Colonic mucosa (tissue), 4 donors: ENCODE measurements around the gene SLMAP. TPM values are rescaled to one million over a fixed set of nuclear protein-coding genes. Genes with fewer than 3 reads are reported as not detected.

Experiments used
- DNase-seq: peaks from one replicate; pipeline ENCODE4 v3.0.0-alpha.2; 2020
- H3K27ac ChIP-seq: fragments of 200-600 bp; one replicate; pipeline ENCODE4 v1.8.0; 2021
- H3K27me3 ChIP-seq: fragments of 200-600 bp; one replicate; pipeline ENCODE4 v1.8.0; 2021
- H3K36me3 ChIP-seq: fragments of 200-600 bp; one replicate; pipeline ENCODE4 v1.8.0; 2021
- H3K4me1 ChIP-seq: fragments of 200-600 bp; one replicate; pipeline ENCODE4 v1.8.0; 2021; ENCODE audit warnings: mild to moderate bottlenecking
- H3K4me3 ChIP-seq: fragments of 200-600 bp; one replicate; pipeline ENCODE4 v1.8.0; 2021
- H3K9ac ChIP-seq, 2 donors: one replicate each; pipeline ENCODE4 v1.7.0; 2013; ENCODE audit warnings: control low read depth in 2 of 2, low read depth in 2 of 2, low read length in 2 of 2
- H3K9me3 ChIP-seq: fragments of 200-600 bp; one replicate; pipeline ENCODE4 v1.8.0; 2021
- intact Hi-C: fragments of 100-400 bp; cut with DNase I; formaldehyde crosslinking; loops from one replicate; pipeline ENCODE4 v1.14.1; 2022
- total RNA-seq, 2 donors: library from RNA; stranded (reverse); fragmentation: NEBNext Ultra II Directional in 1 of 2; extraction: Animal tissue kit (Norgen Biotek cat#: 25700) in 1 of 2; gene quantifications; one replicate each; pipeline ENCODE4 v1.2.1, GENCODE V29; 2021
- TF ChIP-seq, protein P1 (sequence below): fragments of 200-600 bp; IDR thresholded peaks from one replicate; pipeline ENCODE4 v1.8.0; 2022; ENCODE audit warnings: antibody characterized with exemption, mild to moderate bottlenecking
- donor health status: healthy.
- donor health status: DM: no; HTN: no; CAD: no.
- donor health status: DM: no; HTN: no; CAD: no.

The SLMAP gene
- total RNA-seq, 2 donors from 2014 or later = 81.1 to 124 TPM

DNA sequence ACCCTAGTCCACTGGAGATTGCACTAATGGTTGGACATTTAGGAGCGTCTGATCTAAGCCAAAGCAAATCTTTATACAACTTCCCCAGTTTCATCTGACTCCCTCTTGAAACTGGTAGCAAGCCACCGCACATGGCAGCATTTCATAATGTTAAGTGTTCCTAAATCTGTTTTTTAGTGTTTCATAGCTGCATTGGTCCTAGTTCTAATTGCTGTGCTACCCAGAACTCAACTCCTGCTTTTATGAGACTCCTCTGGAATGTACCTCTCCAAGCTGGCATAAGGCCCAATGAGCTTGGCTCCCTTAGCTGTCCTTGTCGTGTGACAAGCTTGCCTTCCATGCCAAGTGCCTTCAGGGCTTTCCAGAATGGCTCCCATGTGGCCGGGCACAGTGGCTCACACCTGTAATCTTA lies 186.8 kb downstream of the SLMAP start:
- Histone ChIP-seq H3K27me3 (no peaks in the 10 kb centered on the region), H3K27ac (no peak overlapping the region), H3K9ac (no peak overlapping the region), H3K9me3 (no peaks in the 10 kb centered on the region), H3K36me3 (no peaks in the 10 kb centered on the region), H3K4me1 (no peaks in the 10 kb centered on the region), H3K4me3 (no peak overlapping the region)
- intact Hi-C loops = no loop called here
- DNase-seq = peak; percentile 48
- TF ChIP-seq, protein P1, sequence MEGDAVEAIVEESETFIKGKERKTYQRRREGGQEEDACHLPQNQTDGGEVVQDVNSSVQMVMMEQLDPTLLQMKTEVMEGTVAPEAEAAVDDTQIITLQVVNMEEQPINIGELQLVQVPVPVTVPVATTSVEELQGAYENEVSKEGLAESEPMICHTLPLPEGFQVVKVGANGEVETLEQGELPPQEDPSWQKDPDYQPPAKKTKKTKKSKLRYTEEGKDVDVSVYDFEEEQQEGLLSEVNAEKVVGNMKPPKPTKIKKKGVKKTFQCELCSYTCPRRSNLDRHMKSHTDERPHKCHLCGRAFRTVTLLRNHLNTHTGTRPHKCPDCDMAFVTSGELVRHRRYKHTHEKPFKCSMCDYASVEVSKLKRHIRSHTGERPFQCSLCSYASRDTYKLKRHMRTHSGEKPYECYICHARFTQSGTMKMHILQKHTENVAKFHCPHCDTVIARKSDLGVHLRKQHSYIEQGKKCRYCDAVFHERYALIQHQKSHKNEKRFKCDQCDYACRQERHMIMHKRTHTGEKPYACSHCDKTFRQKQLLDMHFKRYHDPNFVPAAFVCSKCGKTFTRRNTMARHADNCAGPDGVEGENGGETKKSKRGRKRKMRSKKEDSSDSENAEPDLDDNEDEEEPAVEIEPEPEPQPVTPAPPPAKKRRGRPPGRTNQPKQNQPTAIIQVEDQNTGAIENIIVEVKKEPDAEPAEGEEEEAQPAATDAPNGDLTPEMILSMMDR = no peak

DNA sequence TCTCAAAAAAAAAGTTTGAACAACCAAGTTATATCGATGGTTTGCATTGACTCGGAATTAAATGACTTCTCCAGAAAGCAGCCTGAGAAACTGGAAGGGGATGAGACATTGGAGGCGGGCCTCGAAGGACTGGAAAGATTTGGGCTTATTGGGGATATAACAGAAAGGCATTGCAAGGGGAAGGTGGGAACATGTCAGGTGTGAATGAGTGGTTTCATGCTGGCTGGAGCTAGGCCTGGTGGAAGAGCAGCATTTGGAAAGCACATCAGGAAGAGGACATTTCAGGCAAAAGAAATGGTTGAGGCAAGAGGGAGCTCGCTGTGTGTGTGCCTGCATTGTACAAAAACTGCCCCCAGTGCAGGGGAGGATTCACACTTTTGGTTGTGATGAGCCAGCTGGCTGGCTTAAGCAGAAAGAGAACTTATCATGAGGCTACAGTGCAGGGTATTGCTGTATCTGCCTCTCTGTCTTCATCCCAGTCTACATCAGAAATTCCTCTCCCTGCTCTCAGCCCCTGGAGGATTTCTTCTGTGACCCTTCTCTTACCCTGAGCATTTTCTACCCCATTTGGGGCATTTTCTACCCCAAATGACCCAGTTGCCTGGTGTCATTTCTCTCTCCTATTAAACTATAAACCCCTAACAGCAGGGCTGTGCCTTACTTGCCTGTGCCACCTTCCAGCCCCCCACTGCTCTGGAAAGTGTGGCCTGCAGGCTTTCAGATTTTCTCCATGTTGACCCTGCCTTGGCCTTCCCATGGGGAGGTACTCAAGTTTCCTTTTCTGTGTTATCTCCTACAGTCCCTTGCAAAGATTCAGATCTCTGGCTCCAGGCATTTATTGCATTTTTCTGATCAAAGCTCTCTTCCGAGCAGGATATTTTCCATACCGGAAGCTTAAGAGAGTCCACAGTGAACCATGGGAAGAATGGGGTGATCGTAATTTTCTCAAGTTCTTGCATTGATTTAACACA lies 187.7 kb downstream of the SLMAP start:
- DNase-seq = no peak
- TF ChIP-seq, protein P1 = no peak
- H3K27ac ChIP-seq = no peak overlapping the region
- no peaks in the 10 kb centered on the region for H3K4me1 ChIP-seq
- no peaks in the 10 kb centered on the region for H3K27me3 ChIP-seq
- no peak overlapping the region for H3K4me3 ChIP-seq
- no peak overlapping the region for H3K9ac ChIP-seq
- H3K9me3 ChIP-seq = no peaks in the 10 kb centered on the region
- intact Hi-C loops = no loop called here
- H3K36me3 ChIP-seq = no peaks in the 10 kb centered on the region

DNA sequence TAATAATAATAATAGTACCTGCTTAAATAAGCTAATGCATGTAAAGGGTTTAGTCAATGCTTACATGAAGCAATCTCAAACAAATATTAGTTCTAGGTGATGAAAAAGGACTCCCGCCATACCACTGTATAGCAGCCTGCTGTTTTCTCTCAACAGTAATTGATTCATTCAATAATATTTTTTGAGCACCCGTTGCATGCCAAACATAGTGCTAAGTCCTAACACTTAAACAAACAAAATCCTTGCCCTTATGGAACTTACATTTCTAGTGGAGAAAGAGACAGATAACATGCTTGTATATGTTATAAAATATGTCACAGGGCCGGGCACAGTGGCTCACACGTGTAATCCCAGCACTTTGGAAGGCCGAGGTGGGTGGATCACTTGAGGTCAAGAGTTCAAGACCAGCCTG lies 190.9 kb downstream of the SLMAP start:
- no peak for DNase-seq
- Histone ChIP-seq H3K27me3 (no peaks in the 10 kb centered on the region), H3K36me3 (no peaks in the 10 kb centered on the region), H3K4me1 (peaks cover 8% of the 10 kb centered on the region), H3K9ac (no peak overlapping the region), H3K9me3 (no peaks in the 10 kb centered on the region), H3K4me3 (no peak overlapping the region), H3K27ac (no peak overlapping the region)
- TF ChIP-seq, protein P1 = no peak
- intact Hi-C loops = no loop called here

DNA sequence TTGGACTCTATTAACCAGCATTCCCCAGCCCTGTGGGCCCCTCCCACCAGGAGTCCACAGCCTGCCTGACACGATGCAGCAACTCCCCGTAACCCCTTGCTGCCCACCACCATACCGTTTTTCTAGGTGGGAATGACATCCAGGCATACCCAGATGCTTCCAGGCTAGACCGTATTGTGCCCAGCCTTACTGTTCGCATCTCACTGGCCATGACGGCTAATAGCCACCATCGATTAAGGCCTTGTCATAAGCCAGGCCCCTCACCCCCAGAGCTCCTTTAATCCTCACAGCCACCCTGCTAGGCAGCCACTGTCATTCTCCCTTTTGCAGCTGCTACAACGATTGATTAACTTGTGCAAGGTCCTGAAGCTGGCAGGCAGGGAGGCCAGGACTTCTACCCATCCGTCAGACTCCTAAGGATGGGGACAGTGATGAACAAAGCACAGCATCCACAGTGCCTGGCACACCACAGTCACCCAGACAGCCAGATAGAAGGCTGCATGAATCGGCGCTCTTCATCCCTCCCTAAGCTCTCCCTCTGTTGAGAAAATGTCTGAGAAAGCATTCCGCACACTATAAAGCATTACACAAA lies 192.1 kb downstream of the SLMAP start:
- H3K4me3 ChIP-seq = no peak overlapping the region
- no peak for DNase-seq
- intact Hi-C loops = no loop called here
- H3K27me3 ChIP-seq = no peaks in the 10 kb centered on the region
- TF ChIP-seq, protein P1 = no peak
- no peaks in the 10 kb centered on the region for H3K36me3 ChIP-seq
- no peaks in the 10 kb centered on the region for H3K9me3 ChIP-seq
- H3K9ac ChIP-seq = no peak overlapping the region
- peaks cover 8% of the 10 kb centered on the region for H3K4me1 ChIP-seq
- H3K27ac ChIP-seq = no peak overlapping the region

DNA sequence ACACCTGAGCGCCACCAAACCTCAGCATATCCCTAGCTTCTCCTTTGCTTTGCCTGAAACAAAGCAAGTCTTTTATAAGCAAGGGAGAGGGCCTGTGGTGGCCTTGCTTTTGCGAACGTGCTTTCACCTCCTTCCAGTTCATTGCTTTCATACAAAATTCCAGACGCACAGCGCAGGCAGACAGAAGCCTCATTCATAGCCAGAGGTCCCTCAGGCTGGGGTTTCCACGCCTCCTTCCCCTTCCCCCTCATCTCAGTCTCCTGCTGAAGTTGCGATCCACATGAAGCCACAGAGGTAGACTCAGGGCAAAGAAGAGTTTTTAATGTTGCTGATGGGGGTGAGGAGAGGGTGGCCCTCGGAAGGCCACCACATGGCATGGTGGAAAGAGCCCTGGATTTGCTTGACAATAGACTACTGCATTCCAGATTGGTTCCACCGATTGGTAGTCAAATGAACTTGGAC lies 192.7 kb downstream of the SLMAP start:
- Histone ChIP-seq H3K4me3 (no peak overlapping the region), H3K9ac (no peak overlapping the region), H3K4me1 (peaks cover 8% of the 10 kb centered on the region), H3K27ac (no peak overlapping the region), H3K27me3 (no peaks in the 10 kb centered on the region), H3K9me3 (no peaks in the 10 kb centered on the region), H3K36me3 (no peaks in the 10 kb centered on the region)
- intact Hi-C loops = no loop called here
- TF ChIP-seq, protein P1 = no peak
- DNase-seq = no peak
